ENCODE data around the gene SYAP1.

- TF ChIP-seq CTCF (IDR thresholded peaks at IDR 0.05; ENCODE audit: borderline replicate concordance, extremely low read depth, low read length, poor library complexity, severe bottlenecking) (no peak), EZH2 (IDR thresholded peaks at IDR 0.05; ENCODE audit: borderline replicate concordance, low read depth, low read length, severe bottlenecking) (no peak)
Measured at GRCh38 chrX:16756724-16757123, 37.3 kb downstream of the SYAP1 start.
